K562 (cell line): ENCODE results near the gene PCDHB15. TPM values are rescaled to one million over a fixed set of nuclear protein-coding genes. Genes with fewer than 3 reads are reported as not detected.
"Not testable (repeated sequence)": the region's sequence is repeated elsewhere in the genome, so short reads cannot be mapped to it uniquely, and the experiment has no call there.

ENCODE experiments used
- ATAC-seq: fragments of 200-7000 bp; cut with Tn5 transposase; 3 replicates; pipeline ENCODE4 v1.9.1; 2020; ENCODE audit warnings: moderate library complexity
- BruUV-seq: library from RNA; stranded (reverse); fragments of 400-500 nt; replicated peaks from 2 replicates; lab custom pipeline; 2021; lab: Mats Ljungman, UMichigan
- CTCF ChIA-PET: fragments of 300-600 bp; formaldehyde crosslinking; extraction: SDS; loops from one replicate; lab custom pipeline; 2021; ENCODE audit warnings: low intra/inter-chr PET ratio; lab: Yijun Ruan, JAX
- POLR2A ChIA-PET: fragments of 300-600, 350-650 bp; sonication (Branson Sonifier 250); formaldehyde crosslinking; extraction: SDS; loops from one replicate; lab custom pipeline; 2021; ENCODE audit warnings: antibody characterized with exemption, inconsistent platforms; lab: Yijun Ruan, JAX
- DNase-seq, 4 experiments: peaks; one replicate each; pipeline versions ENCODE4 v3.0.0 to v3.0.0-alpha.2; 2011 to 2018; ENCODE audit warnings: low spot score in 3 of 4, mixed read lengths in 3 of 4; ENCODE audit errors: extremely low read depth in 1 of 4
- FAIRE-seq: peaks from 2 replicates; lab custom pipeline; 2011; peaks lifted over from hg19 to GRCh38; lab: Jason Lieb, UNC
- H2AFZ ChIP-seq: 2 replicates; pipeline ENCODE4 v1.6.0; 2011; ENCODE audit warnings: low read depth, low read length, control low read depth, inconsistent platforms
- H3K27ac ChIP-seq: fragments of 200-600 bp; 3 replicates; pipeline ENCODE4 v1.8.0; 2011; ENCODE audit warnings: low read depth, mild to moderate bottlenecking, control low read depth, inconsistent platforms, low read length, moderate library complexity, mixed read lengths; ENCODE audit errors: extremely low read depth
- H3K27me3 ChIP-seq, 2 experiments: fragments of 300-600 bp in 1 of 2; 2 replicates in 1 of 2; 3 replicates in 1 of 2; pipeline versions ENCODE4 v1.6.0 to v1.8.0; 2011; ENCODE audit warnings: inconsistent platforms in 2 of 2, low read length in 2 of 2, mild to moderate bottlenecking in 1 of 2, mixed read lengths in 1 of 2, moderate library complexity in 1 of 2; ENCODE audit not compliant: control insufficient read depth in 2 of 2, insufficient read depth in 2 of 2
- H3K36me3 ChIP-seq: fragments of 300-600 bp; 3 replicates; pipeline ENCODE4 v1.8.0; 2011; ENCODE audit warnings: mild to moderate bottlenecking, low read length, inconsistent platforms; ENCODE audit not compliant: control insufficient read depth, insufficient read depth
- H3K4me1 ChIP-seq, 2 experiments: fragments of 200-600 bp in 1 of 2; replicated peaks in 1 of 2; 2 replicates in 1 of 2; 3 replicates in 1 of 2; pipeline versions ENCODE4 v1.5.1 to v1.8.0; 2011; ENCODE audit warnings: inconsistent platforms in 2 of 2, low read length in 2 of 2, mild to moderate bottlenecking in 1 of 2, mixed read lengths in 1 of 2, moderate library complexity in 1 of 2; ENCODE audit not compliant: control insufficient read depth in 2 of 2, insufficient read depth in 2 of 2
- H3K4me2 ChIP-seq: 2 replicates; pipeline ENCODE4 v1.6.1; 2011; ENCODE audit warnings: low read length, control low read depth, inconsistent platforms, mixed read lengths; ENCODE audit not compliant: insufficient read depth
- H3K4me3 ChIP-seq: fragments of 200-600 bp; sonication (generic), shearing (Covaris generic); 2 replicates; pipeline ENCODE4 v1.5.1; 2016; ENCODE audit warnings: control low read depth, inconsistent platforms
- H3K79me2 ChIP-seq: fragments of 200-600 bp; 3 replicates; pipeline ENCODE4 v1.8.0; 2011; ENCODE audit warnings: low read length, inconsistent platforms; ENCODE audit not compliant: control insufficient read depth, insufficient read depth
- H3K9ac ChIP-seq, 2 experiments: 2 replicates each; pipeline versions ENCODE4 v1.6.0 to v1.6.1; 2011; ENCODE audit warnings: low read depth in 2 of 2, low read length in 2 of 2, control low read depth in 1 of 2, inconsistent platforms in 1 of 2, mild to moderate bottlenecking in 1 of 2, mixed read lengths in 1 of 2; ENCODE audit not compliant: insufficient read depth in 1 of 2
- H3K9me1 ChIP-seq: one replicate; pipeline ENCODE4 v1.6.0; 2011; ENCODE audit warnings: inconsistent platforms, mild to moderate bottlenecking, low read length, moderate library complexity; ENCODE audit not compliant: control insufficient read depth, insufficient read depth
- H3K9me3 ChIP-seq: replicated peaks from 2 replicates; pipeline ENCODE4 v1.5.1; 2011; ENCODE audit warnings: low read depth, low read length, inconsistent platforms; ENCODE audit not compliant: control insufficient read depth, insufficient read depth
- H4K20me1 ChIP-seq: replicated peaks from 2 replicates; pipeline ENCODE4 v1.6.1; 2011; ENCODE audit warnings: low read length, inconsistent platforms, mixed read lengths; ENCODE audit not compliant: control insufficient read depth, insufficient read depth
- CTCF ChIP-seq, 3 experiments: IDR thresholded peaks in 2 of 3; conservative IDR thresholded peaks in 1 of 3; 2 replicates each; pipeline ENCODE4 v1.5.1; 2011 to 2012; ENCODE audit warnings: low read length in 3 of 3, mild to moderate bottlenecking in 3 of 3, control low read depth in 2 of 3, improper control_type of control experiment in 1 of 3, inconsistent platforms in 1 of 3, low read depth in 1 of 3, mixed read lengths in 1 of 3, moderate library complexity in 1 of 3; ENCODE audit not compliant: insufficient read depth in 2 of 3
- RAD21 ChIP-seq, 2 experiments: fragments of 250-450 bp in 1 of 2; fragments of 450-650 bp in 1 of 2; sonication (Bioruptor Pico) in 1 of 2; formaldehyde crosslinking in 1 of 2; IDR thresholded peaks in 1 of 2; conservative IDR thresholded peaks in 1 of 2; 2 replicates each; pipeline versions ENCODE4 v1.4.0 to v1.8.0; 2020 to 2022; ENCODE audit warnings: mild to moderate bottlenecking in 2 of 2, moderate library complexity in 1 of 2
- ZNF24 ChIP-seq: fragments of 450-650 bp; IDR thresholded peaks from 2 replicates; pipeline ENCODE4 v1.6.1; 2016
- WGBS: fragments of 100-300 bp; shearing (Covaris generic); methylation state at CpG from one replicate; pipeline ENCODE4 v1.1.6; 2016; ENCODE audit warnings: low coverage, mixed read lengths; ENCODE audit not compliant: insufficient coverage; ENCODE audit errors: missing lambda C conversion rate; 5-methylcytosine and 5-hydroxymethylcytosine counted together
- in situ Hi-C: fragments of 300-500 bp; cut with MboI; formaldehyde crosslinking; loops from 4 replicates; pipeline ENCODE4 v1.15.0; 2018; ENCODE audit warnings: inconsistent platforms, mixed read lengths
- intact Hi-C: fragments of 100-400 bp; cut with micrococcal nuclease; formaldehyde crosslinking; loops from 2 replicates; pipeline ENCODE4 v1.14.2; 2022
- polyA plus RNA-seq, 8 experiments: library from polyadenylated mRNA; depleted of rRNA in 4 of 8; stranded (reverse) in 5 of 8; unstranded in 3 of 8; fragments of >200 nt; fragmentation: Nextera tagmentation in 2 of 8; fragmentation: Illumina TruSeq in 1 of 8; extraction: Ambion mirVana in 2 of 8; extraction: Trizol in 1 of 8; gene quantifications; 2 replicates each; pipeline versions ENCODE4 v1.2.1 to v1.2.3, GENCODE V29; 2011 to 2014; ENCODE audit warnings: inconsistent platforms in 1 of 8, missing spikeins in 1 of 8
- total RNA-seq, 7 experiments: library from RNA; depleted of rRNA in 6 of 7; stranded (reverse); fragments of >200 nt in 6 of 7; fragmentation: Illumina TruSeq in 2 of 7; extraction: Trizol in 2 of 7; gene quantifications; 2 replicates each; pipeline versions ENCODE4 v1.2.1 to v1.2.3, GENCODE V29; 2011 to 2021; ENCODE audit warnings: low replicate concordance in 1 of 7

Gene PCDHB15
- total and polyA plus RNA-seq, 9 of the 15 experiments (the other 6 are each of a cell fraction or from before 2014, with no cell fraction given) = 0.04 to 0.15 (median 0.07) TPM; not detected in 5

DNA sequence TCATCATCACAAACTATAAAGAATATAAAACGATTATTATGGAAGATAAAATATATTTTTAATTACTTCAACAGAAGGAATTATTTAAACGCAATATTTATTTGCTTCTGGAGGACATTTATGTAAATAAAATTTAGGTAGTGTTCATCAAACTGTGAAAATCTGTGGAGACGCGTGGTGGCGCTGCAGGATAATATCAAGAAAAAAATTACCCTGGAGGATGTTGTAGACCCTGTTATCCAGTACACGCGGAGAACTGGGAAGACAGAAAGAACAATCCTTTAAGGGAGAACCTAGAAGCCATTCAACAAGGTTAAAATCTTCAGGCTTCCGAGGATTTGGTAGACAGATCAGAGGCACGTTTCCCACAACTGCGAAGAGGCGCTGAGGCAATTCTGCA, 36.7 kb upstream of the PCDHB15 start, which contains the start of gene PCDHB12:
Gene PCDHB12, plus strand, starts transcription at position 242 of the 400 bp plus-strand sequence. CDS start 189 bp downstream, outside the sequence.
- no peak within 1 kb of the TSS for H3K4me2 ChIP-seq
- CTCF ChIA-PET = no interaction called here
- 0% methylated on average over 11 of the region's 11 CpGs for WGBS
- TF ChIP-seq RAD21 (CRISPR knock-in tag; conservative IDR thresholded peaks at IDR 0.05 in 1 of 2, IDR thresholded peaks at IDR 0.05 in 1 of 2) (peak in 1 of 2 experiments; percentile 21; a peak in 1 of 4 replicates), ZNF24 (no peak), CTCF (IDR thresholded peaks at IDR 0.05 in 2 of 3, conservative IDR thresholded peaks at IDR 0.05 in 1 of 3; ENCODE audit: insufficient read depth in 2 of 3, low read depth in 1 of 3, low read length in 3 of 3) (peak; percentile 39 to 52 (median 43); a peak in 5 of 6 replicates)
- H2AFZ ChIP-seq = no peak within 1 kb of the TSS
- no peaks in the 10 kb centered on the region for H4K20me1 ChIP-seq
- H3K36me3 ChIP-seq = no peaks in the 10 kb centered on the region
- H3K4me1 ChIP-seq = no peaks in the 10 kb centered on the region
- H3K9me3 ChIP-seq = no peaks in the 10 kb centered on the region
- POLR2A ChIA-PET = no interaction called here
- H3K27ac ChIP-seq = no peak within 1 kb of the TSS
- no peak within 1 kb of the TSS for H3K9ac ChIP-seq
- BruUV-seq = no TSS peak
- intact Hi-C loops = no loop called here
- ATAC-seq (no peak), DNase-seq (peak in 2 of 4 experiments; percentile 7 to 8), FAIRE-seq (no peak)
- H3K79me2 ChIP-seq = no peaks in the 10 kb centered on the region
- no peaks in the 10 kb centered on the region for H3K9me1 ChIP-seq
- no peaks in the 10 kb centered on the region; a peak in 1 of 5 replicates for H3K27me3 ChIP-seq
- in situ Hi-C loops = loop anchor here (25.0 kb wide), 1 partner anchor 929 kb away; no protein-coding TSS in a partner anchor
- no peak within 1 kb of the TSS for H3K4me3 ChIP-seq

DNA sequence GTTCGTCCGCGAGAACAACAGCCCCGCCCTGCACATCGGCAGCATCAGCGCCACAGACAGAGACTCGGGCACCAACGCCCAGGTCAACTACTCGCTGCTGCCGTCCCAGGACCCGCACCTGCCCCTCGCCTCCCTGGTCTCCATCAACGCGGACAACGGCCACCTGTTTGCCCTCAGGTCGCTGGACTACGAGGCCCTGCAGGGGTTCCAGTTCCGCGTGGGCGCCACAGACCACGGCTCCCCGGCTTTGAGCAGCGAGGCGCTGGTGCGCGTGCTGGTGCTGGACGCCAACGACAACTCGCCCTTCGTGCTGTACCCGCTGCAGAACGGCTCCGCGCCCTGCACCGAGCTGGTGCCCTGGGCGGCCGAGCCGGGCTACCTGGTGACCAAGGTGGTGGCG, 34.9 kb upstream of the PCDHB15 start:
- BruUV-seq, DNase-seq, H3K9me1 ChIP-seq, POLR2A ChIA-PET, H3K27me3 ChIP-seq, H3K9ac ChIP-seq, FAIRE-seq, H2AFZ ChIP-seq, H3K4me2 ChIP-seq, CTCF ChIA-PET, H3K79me2 ChIP-seq, H3K36me3 ChIP-seq, H3K4me3 ChIP-seq, H3K4me1 ChIP-seq, H4K20me1 ChIP-seq, ATAC-seq, H3K9me3 ChIP-seq, H3K27ac ChIP-seq: not testable (repeated sequence)
- WGBS = 11% methylated on average over 23 of the region's 39 CpGs
- intact Hi-C loops = loop anchor here (10.0 kb wide), 1 partner anchor 115 kb away; the partner anchor contains the start of gene TAF7
- in situ Hi-C loops = loop anchor here (25.0 kb wide), 1 partner anchor 927 kb away; no protein-coding TSS in a partner anchor

DNA sequence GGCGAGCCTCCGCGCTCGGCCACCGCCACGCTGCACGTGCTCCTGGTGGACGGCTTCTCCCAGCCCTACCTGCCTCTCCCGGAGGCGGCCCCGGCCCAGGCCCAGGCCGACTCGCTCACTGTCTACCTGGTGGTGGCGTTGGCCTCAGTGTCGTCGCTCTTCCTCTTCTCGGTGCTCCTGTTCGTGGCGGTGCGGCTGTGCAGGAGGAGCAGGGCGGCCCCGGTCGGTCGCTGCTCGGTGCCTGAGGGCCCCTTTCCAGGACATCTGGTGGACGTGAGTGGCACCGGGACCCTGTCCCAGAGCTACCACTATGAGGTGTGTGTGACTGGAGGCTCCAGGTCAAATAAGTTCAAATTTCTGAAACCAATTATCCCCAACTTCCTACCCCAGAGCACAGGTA, 34.3 kb upstream of the PCDHB15 start:
- ATAC-seq, H3K9me1 ChIP-seq, H2AFZ ChIP-seq, BruUV-seq, H3K9ac ChIP-seq, H3K27ac ChIP-seq, H3K36me3 ChIP-seq, H3K79me2 ChIP-seq, H3K4me3 ChIP-seq, H3K4me2 ChIP-seq, DNase-seq, H3K9me3 ChIP-seq, H3K27me3 ChIP-seq, H3K4me1 ChIP-seq, FAIRE-seq, POLR2A ChIA-PET, H4K20me1 ChIP-seq: not testable (repeated sequence)
- in situ Hi-C loops = loop anchor here (25.0 kb wide), 1 partner anchor 926 kb away; no protein-coding TSS in a partner anchor
- CTCF ChIA-PET = interaction anchor here (0.6 to 1.1 kb wide), 2 partner anchors 113 to 314 kb away, joined by 4 to 6 read pairs; no protein-coding TSS in a partner anchor
- WGBS = 3% methylated on average over 13 of the region's 27 CpGs
- intact Hi-C loops = loop anchor here (10.0 kb wide), 1 partner anchor 114 kb away; the partner anchor contains the start of gene TAF7
